Activated T-helper 1 cell treated with anti-CD3 and anti-CD28 coated beads, Interleukin-2, amount 50 U/mL, for 16 hours (primary cell): ENCODE data around the gene JUN.

Source experiments
- DNase-seq, 2 donors: peaks; one replicate each; pipeline ENCODE4 v3.0.0-alpha.2; 2020; ENCODE audit warnings: low read depth in 1 of 2, low spot score in 1 of 2

JUN gene

GRCh38 chr1:58784758-58785441 is 1.1 kb upstream of the JUN start:
- DNase-seq = peak; percentile 73 to 75

DNA sequence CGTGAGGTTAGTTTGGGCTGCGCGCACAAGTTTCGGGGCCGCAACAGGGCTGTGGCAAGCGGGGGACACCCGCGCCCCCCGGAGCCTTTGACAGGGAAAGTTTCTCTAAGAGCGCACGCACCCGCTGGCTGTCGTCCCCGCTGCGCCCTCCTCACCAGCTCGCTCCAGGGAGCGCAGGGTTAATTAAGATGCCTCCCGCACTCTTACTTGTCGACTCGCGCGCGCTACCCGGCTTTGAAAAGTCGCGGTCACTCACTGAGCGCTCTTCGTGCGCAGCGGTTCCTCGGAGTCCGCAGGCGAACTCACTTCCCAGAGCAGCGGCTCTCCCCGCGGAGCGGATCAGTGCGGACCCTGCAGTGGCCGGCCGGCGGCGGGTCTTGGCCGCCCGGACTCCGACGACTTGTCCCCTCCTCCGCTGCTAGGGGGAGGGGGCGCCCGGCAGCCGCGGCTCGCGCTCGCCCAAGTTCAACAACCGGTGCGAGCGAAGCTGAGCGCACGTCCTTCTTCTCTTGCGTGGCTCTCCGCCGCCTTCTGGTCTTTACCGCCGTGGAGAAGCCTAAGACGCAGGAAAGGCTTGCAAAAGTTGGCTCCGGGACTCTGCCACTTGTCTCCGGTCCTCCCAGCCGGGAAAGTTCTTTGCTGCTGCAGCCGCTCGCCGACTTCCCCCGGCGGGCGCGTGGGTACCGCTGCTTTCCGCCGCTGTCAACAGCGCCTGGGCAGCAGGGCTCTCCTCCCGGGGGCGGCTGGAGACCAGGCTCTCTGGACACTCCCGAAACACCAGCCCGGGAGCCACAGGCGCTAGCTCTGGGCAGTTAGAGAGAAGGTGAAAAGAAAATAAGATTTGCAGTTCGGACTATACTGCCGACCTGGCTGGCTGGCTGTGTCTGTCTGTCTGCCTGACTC is 506 bp downstream of the JUN start:
- peak; percentile 11 to 36 for DNase-seq

GRCh38 chr1:58782178-58783089 is 1.4 kb downstream of the JUN start:
- peak; percentile 27 for DNase-seq

- DNase-seq = peak in 1 of 2 donors; percentile 33
Observed at GRCh38 chr1:58781541-58782177, 2.2 kb downstream of the JUN start.

GRCh38 chr1:58780836-58781452 is 2.9 kb downstream of the JUN start:
- DNase-seq = no peak

DNA sequence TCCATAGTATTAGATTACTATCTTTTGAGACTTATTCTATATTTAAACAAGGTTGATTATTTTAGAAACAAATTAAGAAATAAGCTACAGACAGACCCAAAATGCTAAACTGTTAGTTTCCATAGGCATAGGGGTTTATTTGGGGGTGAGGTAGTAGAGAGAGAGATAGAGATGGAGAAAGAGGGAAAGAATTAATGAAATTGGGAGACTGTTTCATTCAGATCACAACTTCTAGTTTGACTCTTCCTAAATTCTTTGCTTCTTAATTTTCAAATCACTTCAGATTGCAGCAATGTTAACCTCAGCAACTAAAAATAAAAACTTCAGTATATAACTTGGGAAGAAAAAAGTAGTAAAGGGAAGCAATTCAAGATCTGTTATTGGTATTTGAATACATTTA is 3.4 kb downstream of the JUN start:
- DNase-seq = no peak

- no peak for DNase-seq
Observed at GRCh38 chr1:58779801-58780382, 4.0 kb downstream of the JUN start.

- DNase-seq = no peak
Observed at GRCh38 chr1:58779059-58779754, 4.6 kb downstream of the JUN start.

GRCh38 chr1:58778385-58779000 is 5.4 kb downstream of the JUN start:
- DNase-seq = no peak

- DNase-seq = no peak
Observed at GRCh38 chr1:58774027-58774426, 9.8 kb downstream of the JUN start.

GRCh38 chr1:58773406-58773840 is 10.4 kb downstream of the JUN start:
- no peak for DNase-seq

DNA sequence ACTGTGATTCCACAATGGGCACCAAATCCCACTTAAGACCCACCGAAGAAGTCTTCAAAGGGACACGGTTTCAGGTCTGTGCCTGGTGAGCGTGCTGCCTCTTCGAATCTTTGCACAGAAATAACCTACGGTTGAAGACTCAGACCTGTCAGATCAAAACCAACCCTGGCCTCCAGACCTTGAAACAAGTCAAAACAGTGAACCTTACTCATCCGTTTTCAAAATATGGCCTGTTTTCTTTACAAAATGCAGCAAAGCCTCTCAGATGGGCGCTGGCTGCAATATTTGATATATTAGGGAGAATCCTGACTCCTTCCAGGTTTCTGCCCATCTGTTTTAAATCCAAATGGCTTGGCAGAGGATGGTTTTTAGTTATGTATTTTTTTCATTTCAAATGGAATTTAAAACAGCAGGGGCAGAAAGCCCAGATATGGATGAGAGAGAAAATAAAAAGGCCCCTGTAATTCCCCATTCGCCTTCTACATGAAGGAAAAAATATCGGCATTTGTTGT is 14.0 kb downstream of the JUN start:
- no peak for DNase-seq

DNA sequence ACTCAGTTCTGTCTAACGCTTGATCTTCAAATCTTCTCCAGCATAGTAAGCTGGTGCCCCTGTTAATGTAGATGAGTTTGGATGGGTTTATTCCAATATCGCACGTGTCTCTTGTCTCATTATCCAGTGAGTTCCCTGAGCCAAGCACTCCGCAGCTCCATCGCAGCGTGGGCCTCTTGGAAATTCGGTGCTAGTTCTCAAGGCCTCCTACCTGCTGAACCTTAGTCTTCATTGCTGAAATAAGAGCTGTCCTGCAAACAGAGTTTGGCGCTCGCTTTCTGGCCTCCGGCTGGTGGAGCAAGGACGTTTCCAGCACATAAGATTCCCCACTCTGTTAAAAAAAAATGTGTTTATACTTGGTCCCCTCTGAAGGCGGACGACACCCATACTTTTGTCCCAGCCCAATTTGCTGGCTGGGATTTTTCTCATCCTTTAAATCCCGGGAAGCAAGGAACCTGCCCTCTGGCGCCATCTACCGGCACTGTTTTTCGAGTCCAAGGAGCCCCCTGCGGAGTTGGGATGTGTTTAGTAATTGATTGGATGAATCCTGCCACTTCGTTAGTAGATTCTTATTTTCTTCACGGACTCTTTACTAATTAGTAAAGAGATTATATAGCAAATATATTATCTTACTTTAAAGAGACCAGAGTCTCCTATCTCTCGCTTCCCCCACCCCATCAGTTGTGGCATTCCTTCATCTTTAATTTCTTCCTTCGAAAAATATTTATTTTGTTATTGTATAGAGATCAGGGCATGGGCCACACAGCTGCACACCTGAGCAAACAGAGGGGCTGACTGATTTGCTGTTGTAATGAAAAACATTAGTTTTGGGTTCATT is 14.7 kb downstream of the JUN start:
- peak in 1 of 2 donors; percentile 6 for DNase-seq

GRCh38 chr1:58768191-58768731 is 15.6 kb downstream of the JUN start:
- no peak for DNase-seq

DNA sequence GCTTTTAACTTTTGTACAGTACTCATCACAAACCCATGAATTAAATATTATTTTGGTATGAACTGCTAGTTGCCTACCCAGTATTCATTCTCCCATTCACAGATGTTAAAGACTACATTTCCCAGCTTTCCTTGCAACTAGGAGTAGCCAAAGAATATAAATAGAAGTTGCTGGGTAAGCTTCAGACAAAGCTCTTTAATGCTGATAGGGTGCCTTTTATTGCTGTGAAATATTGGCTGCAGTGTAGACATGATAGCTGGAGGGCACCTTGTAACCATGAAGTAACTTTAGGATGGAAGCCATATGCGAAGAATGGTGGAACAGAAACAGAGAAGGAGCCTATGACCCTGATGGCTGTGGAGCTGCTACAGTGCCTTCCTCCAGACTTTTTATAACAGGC is 16.7 kb downstream of the JUN start:
- DNase-seq = no peak

- no peak for DNase-seq
Observed at GRCh38 chr1:58765441-58765840, 18.4 kb downstream of the JUN start.

GRCh38 chr1:58765006-58765405 is 18.8 kb downstream of the JUN start:
- DNase-seq = no peak
